ENCODE results near the gene DLGAP1.

DNA sequence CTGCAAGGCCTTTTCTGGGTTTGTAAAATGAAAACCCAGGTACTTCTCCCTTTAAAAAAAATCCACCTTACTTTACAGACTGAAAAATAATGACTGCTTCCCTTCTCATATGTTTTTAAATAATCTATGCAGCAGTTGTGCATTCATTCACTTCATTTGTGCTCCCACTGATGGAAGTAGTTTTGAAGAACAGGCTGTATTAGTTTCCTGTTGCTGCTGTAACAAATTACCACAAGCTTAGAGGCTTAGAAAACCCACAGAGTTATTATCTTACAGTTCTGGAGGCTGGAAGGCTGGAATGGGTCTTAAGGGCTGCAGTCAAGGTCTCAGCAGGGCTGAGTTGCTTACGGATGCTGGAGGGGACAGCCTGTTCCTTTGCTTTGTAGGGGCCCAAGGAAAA lies 670.2 kb downstream of the DLGAP1 start:
- TF ChIP-seq EZH2phosphoT487 (IDR thresholded peaks at IDR 0.05) (no peak), EZH2 (IDR thresholded peaks at IDR 0.05) (no peak)
- TF ChIP-seq, protein P1, sequence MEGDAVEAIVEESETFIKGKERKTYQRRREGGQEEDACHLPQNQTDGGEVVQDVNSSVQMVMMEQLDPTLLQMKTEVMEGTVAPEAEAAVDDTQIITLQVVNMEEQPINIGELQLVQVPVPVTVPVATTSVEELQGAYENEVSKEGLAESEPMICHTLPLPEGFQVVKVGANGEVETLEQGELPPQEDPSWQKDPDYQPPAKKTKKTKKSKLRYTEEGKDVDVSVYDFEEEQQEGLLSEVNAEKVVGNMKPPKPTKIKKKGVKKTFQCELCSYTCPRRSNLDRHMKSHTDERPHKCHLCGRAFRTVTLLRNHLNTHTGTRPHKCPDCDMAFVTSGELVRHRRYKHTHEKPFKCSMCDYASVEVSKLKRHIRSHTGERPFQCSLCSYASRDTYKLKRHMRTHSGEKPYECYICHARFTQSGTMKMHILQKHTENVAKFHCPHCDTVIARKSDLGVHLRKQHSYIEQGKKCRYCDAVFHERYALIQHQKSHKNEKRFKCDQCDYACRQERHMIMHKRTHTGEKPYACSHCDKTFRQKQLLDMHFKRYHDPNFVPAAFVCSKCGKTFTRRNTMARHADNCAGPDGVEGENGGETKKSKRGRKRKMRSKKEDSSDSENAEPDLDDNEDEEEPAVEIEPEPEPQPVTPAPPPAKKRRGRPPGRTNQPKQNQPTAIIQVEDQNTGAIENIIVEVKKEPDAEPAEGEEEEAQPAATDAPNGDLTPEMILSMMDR (IDR thresholded peaks at IDR 0.05), result no peak
